ENCODE data around the gene PRDX5.

Gene PRDX5

GRCh38 chr11:64366751-64367150 lies 48.8 kb downstream of the PRDX5 start:
- TF ChIP-seq CTCF (conservative IDR thresholded peaks at IDR 0.05; ENCODE audit: low read depth) = no peak

GRCh38 chr11:64367931-64368672 lies 50.2 kb downstream of the PRDX5 start:
- no peak for DNase-seq (ENCODE audit: low spot score)
- POLR2A ChIA-PET (ENCODE audit: low non-redundant PET) = no interaction called here
- CTCF ChIA-PET = interaction anchor here (0.5 kb wide), 1 partner anchor 48 kb away, joined by 3 read pairs; no protein-coding TSS in a partner anchor
- H3K27ac ChIP-seq = no peak overlapping the region
- TF ChIP-seq CTCF (conservative IDR thresholded peaks at IDR 0.05; ENCODE audit: low read depth) = no peak

More at GRCh38 chr11:64366751-64367150, 48.8 kb downstream of the PRDX5 start:
- DNase-seq (ENCODE audit: low spot score) = peak; percentile 57
- ChIA-PET CTCF (interaction anchor here (1.0 kb wide), 1 partner anchor 12 kb away, joined by 3 read pairs; no protein-coding TSS in a partner anchor), POLR2A (ENCODE audit: low non-redundant PET) (interaction anchor here (0.8 kb wide), 1 partner anchor 9 kb away, joined by 12 read pairs; no protein-coding TSS in a partner anchor)
- no peak overlapping the region; the same call in 1 of the 2 replicates for H3K27ac ChIP-seq

- CTCF ChIA-PET = no interaction called here
- H3K27ac ChIP-seq = no peak overlapping the region
- no peak for DNase-seq (ENCODE audit: low spot score)
- TF ChIP-seq CTCF (conservative IDR thresholded peaks at IDR 0.05; ENCODE audit: low read depth) = no peak
- POLR2A ChIA-PET (ENCODE audit: low non-redundant PET) = no interaction called here
Measured at GRCh38 chr11:64368673-64369074, 50.8 kb downstream of the PRDX5 start.

GRCh38 chr11:64369440-64370421 lies 51.8 kb downstream of the PRDX5 start:
- no peak overlapping the region for H3K27ac ChIP-seq
- ChIA-PET CTCF (interaction anchor here (0.8 to 0.9 kb wide), 2 partner anchors 53 to 67 kb away, joined by 3 to 4 read pairs; no protein-coding TSS in a partner anchor), POLR2A (ENCODE audit: low non-redundant PET) (no interaction called here)
- no peak for DNase-seq (ENCODE audit: low spot score)
- no peak for TF ChIP-seq CTCF (conservative IDR thresholded peaks at IDR 0.05; ENCODE audit: low read depth)

- DNase-seq (ENCODE audit: low spot score) = no peak
Measured at GRCh38 chr11:64371201-64371600, 53.3 kb downstream of the PRDX5 start.

More at GRCh38 chr11:64371201-64371600, 53.3 kb downstream of the PRDX5 start:
- CTCF ChIA-PET = no interaction called here
- no peak for TF ChIP-seq CTCF (conservative IDR thresholded peaks at IDR 0.05; ENCODE audit: low read depth)
- POLR2A ChIA-PET (ENCODE audit: low non-redundant PET) = no interaction called here
- H3K27ac ChIP-seq = peak overlapping the region; percentile 42

All from RWPE1 (cell line).